Upper lobe of left lung (tissue), 4 donors: Measurements from ENCODE around the gene DNAJC3.

ENCODE experiments used
- CTCF ChIP-seq, 6 experiments: fragments of 450-650 bp in 4 of 6; fragments of 200-600 bp in 2 of 6; sonication (generic) in 2 of 6; IDR thresholded peaks; one replicate each; pipeline ENCODE4 v1.5.1; 2016 to 2019; ENCODE audit warnings: antibody characterized with exemption in 6 of 6
- POLR2A ChIP-seq, 4 donors: fragments of 450-650 bp; IDR thresholded peaks; one replicate each; pipeline ENCODE4 v1.5.1; 2016 to 2017; ENCODE audit warnings: antibody characterized with exemption in 4 of 4, mild to moderate bottlenecking in 2 of 4

DNA sequence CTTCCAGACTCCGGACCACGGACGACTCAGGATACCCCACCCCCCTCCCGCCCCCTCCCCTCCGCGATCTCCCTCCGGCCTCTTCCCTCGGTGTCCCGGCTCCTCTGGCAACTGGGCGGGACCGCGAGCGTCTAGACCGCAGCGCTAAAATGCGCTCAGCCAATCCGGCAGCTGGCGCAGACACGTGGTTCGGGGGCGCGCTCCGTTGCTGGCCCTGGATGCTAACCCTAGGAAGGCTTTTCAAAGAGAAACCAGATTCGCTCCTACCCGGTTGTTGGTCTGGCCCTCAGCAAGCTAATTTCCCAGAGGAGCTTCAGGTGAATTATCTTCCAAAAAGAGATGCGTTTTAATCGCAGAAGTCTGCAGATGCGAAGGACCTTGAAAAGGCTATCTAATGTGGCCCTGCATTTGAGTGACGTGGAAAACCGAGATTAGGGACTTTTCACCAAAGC lies 32.3 kb upstream of the DNAJC3 start, which contains the start of gene DZIP1:
- TF ChIP-seq CTCF (IDR thresholded peaks at IDR 0.05) (no peak), POLR2A (IDR thresholded peaks at IDR 0.05) (no peak)
